ENCODE results near the gene NFIA. TPM values are rescaled to one million over a fixed set of nuclear protein-coding genes. Genes with fewer than 3 reads are reported as not detected.

The NFIA gene
- total and polyA plus RNA-seq, 2 donors (not counting 1 experiment from before 2014, with no cell fraction given), result 0.28 to 0.54 TPM

- Histone ChIP-seq H3K27ac (ENCODE audit: low read length in 2 of 2) (no peak overlapping the region), H3K4me3 (ENCODE audit: control extremely low read depth in 1 of 5, extremely low read depth in 1 of 5, insufficient read depth in 1 of 5, low read depth in 2 of 5, low read length in 4 of 5) (no peak overlapping the region), H3K4me1 (ENCODE audit: control insufficient read depth in 2 of 2, insufficient read depth in 2 of 2, low read length in 2 of 2) (no peaks in the 10 kb centered on the region), H3K27me3 (replicated peaks in 1 of 4; ENCODE audit: control extremely low read depth in 1 of 4, control insufficient read depth in 3 of 4, insufficient read depth in 4 of 4, low read length in 3 of 4) (peaks cover 0 to 2% (median 0%) of the 10 kb centered on the region in 4 experiments), H3K4me2 (replicated peaks; ENCODE audit: low read depth, low read length, poor library complexity, severe bottlenecking) (no peak overlapping the region), H3K79me2 (ENCODE audit: control insufficient read depth, insufficient read depth, low read length) (no peaks in the 10 kb centered on the region), H4K20me1 (ENCODE audit: control insufficient read depth, insufficient read depth, low read length, poor library complexity, severe bottlenecking) (no peaks in the 10 kb centered on the region), H3K9me3 (ENCODE audit: control extremely low read depth in 1 of 3, control insufficient read depth in 2 of 3, insufficient read depth in 1 of 3, low read length in 2 of 3) (no peaks in the 10 kb centered on the region), H3K36me3 (replicated peaks in 1 of 2; ENCODE audit: control extremely low read depth in 1 of 2, control insufficient read depth in 1 of 2, extremely low read depth in 1 of 2, insufficient read depth in 2 of 2, low read length in 1 of 2) (no peaks in the 10 kb centered on the region), H2AFZ (ENCODE audit: insufficient read depth, low read depth, low read length, poor library complexity, severe bottlenecking) (no peak overlapping the region), H3K9ac (ENCODE audit: low read length) (no peak overlapping the region)
- Mint-ChIP-seq H3K4me3 (no peak overlapping the region), H3K27ac (no peak overlapping the region), H3K4me1 (no peaks in the 10 kb centered on the region), H3K27me3 (no peaks in the 10 kb centered on the region), H3K9me3 (ENCODE audit: insufficient read depth) (no peaks in the 10 kb centered on the region)
- ChIA-PET CTCF (no interaction called here), POLR2A (no interaction called here)
- DNase-seq (no peak), ATAC-seq (ENCODE audit: low read depth) (no peak)
- TF ChIP-seq EZH2 (IDR thresholded peaks at IDR 0.05; ENCODE audit: borderline replicate concordance, insufficient read depth, low read depth, low read length, poor library complexity, severe bottlenecking) (no peak), CTCF (IDR thresholded peaks at IDR 0.05) (no peak)
- intact Hi-C loops (cut with micrococcal nuclease), result no loop called here
- WGBS (ENCODE audit: insufficient coverage), result 95% methylated on average over 4 of the region's 6 CpGs
Measured at GRCh38 chr1:61215676-61216289, 133.4 kb downstream of the NFIA start.

- H3K27ac Mint-ChIP-seq, result no peak overlapping the region
- Histone ChIP-seq H3K9me3 (ENCODE audit: control extremely low read depth in 1 of 3, control insufficient read depth in 2 of 3, insufficient read depth in 1 of 3, low read length in 2 of 3) (no peaks in the 10 kb centered on the region), H3K27ac (ENCODE audit: low read length in 2 of 2) (no peak overlapping the region), H3K4me1 (ENCODE audit: control insufficient read depth in 2 of 2, insufficient read depth in 2 of 2, low read length in 2 of 2) (no peaks in the 10 kb centered on the region), H3K9ac (ENCODE audit: low read length) (no peak overlapping the region), H4K20me1 (ENCODE audit: control insufficient read depth, insufficient read depth, low read length, poor library complexity, severe bottlenecking) (no peaks in the 10 kb centered on the region), H3K4me3 (ENCODE audit: control extremely low read depth in 1 of 5, extremely low read depth in 1 of 5, insufficient read depth in 1 of 5, low read depth in 2 of 5, low read length in 4 of 5) (no peak overlapping the region), H3K79me2 (ENCODE audit: control insufficient read depth, insufficient read depth, low read length) (no peaks in the 10 kb centered on the region), H3K4me2 (replicated peaks; ENCODE audit: low read depth, low read length, poor library complexity, severe bottlenecking) (no peak overlapping the region), H2AFZ (ENCODE audit: insufficient read depth, low read depth, low read length, poor library complexity, severe bottlenecking) (no peak overlapping the region), H3K27me3 (replicated peaks in 1 of 4; ENCODE audit: control extremely low read depth in 1 of 4, control insufficient read depth in 3 of 4, insufficient read depth in 4 of 4, low read length in 3 of 4) (no peaks in the 10 kb centered on the region), H3K36me3 (replicated peaks in 1 of 2; ENCODE audit: control extremely low read depth in 1 of 2, control insufficient read depth in 1 of 2, extremely low read depth in 1 of 2, insufficient read depth in 2 of 2, low read length in 1 of 2) (no peaks in the 10 kb centered on the region)
- POLR2A ChIA-PET, result no interaction called here
- no peaks in the 10 kb centered on the region for H3K9me3 Mint-ChIP-seq (ENCODE audit: insufficient read depth)
- H3K4me1 Mint-ChIP-seq, result no peaks in the 10 kb centered on the region
- ATAC-seq (ENCODE audit: low read depth) (no peak), DNase-seq (no peak)
- CTCF ChIA-PET, result no interaction called here
- H3K4me3 Mint-ChIP-seq, result no peak overlapping the region
- WGBS (ENCODE audit: insufficient coverage), result no CpG with 5 or more reads among the region's 2 CpGs
- intact Hi-C loops (cut with micrococcal nuclease), result no loop called here
- H3K27me3 Mint-ChIP-seq, result peaks cover 3% of the 10 kb centered on the region
- TF ChIP-seq CTCF (IDR thresholded peaks at IDR 0.05) (no peak), EZH2 (IDR thresholded peaks at IDR 0.05; ENCODE audit: borderline replicate concordance, insufficient read depth, low read depth, low read length, poor library complexity, severe bottlenecking) (no peak)
Measured at GRCh38 chr1:61220536-61220935, 138.2 kb downstream of the NFIA start.

Data from B cell (primary cell).